HEK293 (cell line): ENCODE measurements around the gene SYNPO2.

ENCODE experiments used
- CTCF ChIA-PET: fragments of 350-600 bp; formaldehyde crosslinking; extraction: SDS; loops from one replicate; lab custom pipeline; 2021; ENCODE audit warnings: antibody characterized with exemption; lab: Yijun Ruan, JAX
- POLR2A ChIA-PET: fragments of 300-600 bp; formaldehyde crosslinking; extraction: SDS; loops from one replicate; lab custom pipeline; 2020; ENCODE audit warnings: antibody characterized with exemption, inconsistent platforms; lab: Yijun Ruan, JAX
- H3K27ac ChIP-seq: fragments of 200-500 bp; sonication (Bioruptor generic); 2 replicates; pipeline ENCODE4 v1.5.1; 2014; ENCODE audit warnings: low read depth, low read length, control low read depth, inconsistent platforms; ENCODE audit errors: extremely low read depth
- H3K36me3 ChIP-seq, 2 experiments: fragments of 200-500 bp in 1 of 2; sonication (Bioruptor generic) in 1 of 2; 1 replicate in 1 of 2; 2 replicates in 1 of 2; pipeline ENCODE4 v1.5.1; 2014 to 2017; ENCODE audit warnings: inconsistent platforms in 2 of 2, low read length in 2 of 2; ENCODE audit not compliant: control insufficient read depth in 2 of 2, insufficient read depth in 1 of 2
- H3K4me1 ChIP-seq: fragments of 200-500 bp; sonication (Bioruptor generic); 2 replicates; pipeline ENCODE4 v1.5.1; 2014; ENCODE audit warnings: mild to moderate bottlenecking, low read length, inconsistent platforms; ENCODE audit not compliant: control insufficient read depth, insufficient read depth
- H3K4me3 ChIP-seq: 2 replicates; pipeline ENCODE4 v1.5.1; 2011; ENCODE audit warnings: low read depth, mild to moderate bottlenecking, control low read depth, low read length, moderate library complexity
- H3K9me3 ChIP-seq: fragments of 200-500 bp; sonication (Bioruptor generic); 2 replicates; pipeline ENCODE4 v1.5.1; 2014; ENCODE audit warnings: low read depth, low read length, inconsistent platforms; ENCODE audit not compliant: control insufficient read depth, insufficient read depth
- FEZF1 ChIP-seq: fragments of 450-650 bp; formaldehyde crosslinking; IDR thresholded peaks from 2 replicates; pipeline ENCODE4 v1.5.1; 2016; ENCODE audit warnings: missing biosample characterization, missing genetic modification characterization
- MZF1 ChIP-seq: fragments of 450-650 bp; formaldehyde crosslinking; IDR thresholded peaks from 2 replicates; pipeline ENCODE4 v1.5.1; 2017; ENCODE audit warnings: missing biosample characterization, missing genetic modification characterization, borderline replicate concordance
- SP7 ChIP-seq: fragments of 450-650 bp; formaldehyde crosslinking; IDR thresholded peaks from 2 replicates; pipeline ENCODE4 v1.5.1; 2016; ENCODE audit warnings: missing biosample characterization, missing genetic modification characterization
- WT1 ChIP-seq: fragments of 450-650 bp; formaldehyde crosslinking; IDR thresholded peaks from 2 replicates; pipeline ENCODE4 v1.5.1; 2016; ENCODE audit warnings: missing biosample characterization, missing genetic modification characterization
- ZBTB17 ChIP-seq: fragments of 450-650 bp; formaldehyde crosslinking; IDR thresholded peaks from 2 replicates; pipeline ENCODE4 v1.5.1; 2016; ENCODE audit warnings: missing biosample characterization, missing genetic modification characterization
- ZFHX2 ChIP-seq: fragments of 450-650 bp; formaldehyde crosslinking; conservative IDR thresholded peaks from 2 replicates; pipeline ENCODE4 v1.5.1; 2016; ENCODE audit warnings: missing biosample characterization, missing genetic modification characterization
- ZFP37 ChIP-seq: fragments of 450-650 bp; formaldehyde crosslinking; IDR thresholded peaks from 2 replicates; pipeline ENCODE4 v1.5.1; 2016; ENCODE audit warnings: missing biosample characterization, missing genetic modification characterization
- ZFP41 ChIP-seq: fragments of 450-650 bp; formaldehyde crosslinking; IDR thresholded peaks from 2 replicates; pipeline ENCODE4 v1.5.1; 2016; ENCODE audit warnings: missing biosample characterization, missing genetic modification characterization, borderline replicate concordance
- ZNF146 ChIP-seq: fragments of 450-650 bp; formaldehyde crosslinking; IDR thresholded peaks from 2 replicates; pipeline ENCODE4 v1.5.1; 2016; ENCODE audit warnings: missing biosample characterization, missing genetic modification characterization
- ZNF174 ChIP-seq: fragments of 450-650 bp; formaldehyde crosslinking; IDR thresholded peaks from 2 replicates; pipeline ENCODE4 v1.5.0; 2017; ENCODE audit warnings: missing biosample characterization, mild to moderate bottlenecking, missing genetic modification characterization
- ZNF18 ChIP-seq: fragments of 450-650 bp; formaldehyde crosslinking; IDR thresholded peaks from 2 replicates; pipeline ENCODE4 v1.5.1; 2016; ENCODE audit warnings: missing biosample characterization, missing genetic modification characterization
- ZNF335 ChIP-seq: fragments of 450-650 bp; formaldehyde crosslinking; conservative IDR thresholded peaks from 2 replicates; pipeline ENCODE4 v1.5.1; 2016; ENCODE audit warnings: missing biosample characterization, missing genetic modification characterization
- ZNF37A ChIP-seq: fragments of 450-650 bp; IDR thresholded peaks from 2 replicates; pipeline ENCODE4 v1.5.1; 2018; ENCODE audit warnings: missing biosample characterization, missing genetic modification characterization
- ZNF416 ChIP-seq: fragments of 450-650 bp; formaldehyde crosslinking; IDR thresholded peaks from 2 replicates; pipeline ENCODE4 v1.5.1; 2016; ENCODE audit warnings: missing biosample characterization, missing genetic modification characterization
- ZNF48 ChIP-seq: fragments of 450-650 bp; formaldehyde crosslinking; IDR thresholded peaks from 2 replicates; pipeline ENCODE4 v1.5.1; 2016; ENCODE audit warnings: missing biosample characterization, missing genetic modification characterization
- ZNF558 ChIP-seq: fragments of 450-650 bp; formaldehyde crosslinking; IDR thresholded peaks from 2 replicates; pipeline ENCODE4 v1.5.1; 2016; ENCODE audit warnings: missing biosample characterization, missing genetic modification characterization
- ZNF626 ChIP-seq: fragments of 450-650 bp; sonication (Bioruptor Pico); formaldehyde crosslinking; IDR thresholded peaks from 2 replicates; pipeline ENCODE4 v1.5.1; 2018; ENCODE audit warnings: missing biosample characterization, missing genetic modification characterization, inconsistent platforms
- ZNF692 ChIP-seq: fragments of 450-650 bp; formaldehyde crosslinking; IDR thresholded peaks from 2 replicates; pipeline ENCODE4 v1.5.1; 2016; ENCODE audit warnings: missing biosample characterization, missing genetic modification characterization
- ZNF707 ChIP-seq: fragments of 450-650 bp; formaldehyde crosslinking; IDR thresholded peaks from 2 replicates; pipeline ENCODE4 v1.5.1; 2016; ENCODE audit warnings: missing biosample characterization, missing genetic modification characterization
- ZNF791 ChIP-seq: fragments of 450-650 bp; formaldehyde crosslinking; IDR thresholded peaks from 2 replicates; pipeline ENCODE4 v1.5.1; 2016; ENCODE audit warnings: missing biosample characterization, missing genetic modification characterization
- ZNF837 ChIP-seq: fragments of 450-650 bp; formaldehyde crosslinking; IDR thresholded peaks from 2 replicates; pipeline ENCODE4 v1.5.1; 2016; ENCODE audit warnings: missing biosample characterization, missing genetic modification characterization
- ZNF843 ChIP-seq: fragments of 450-650 bp; formaldehyde crosslinking; IDR thresholded peaks from 2 replicates; pipeline ENCODE4 v1.5.1; 2016; ENCODE audit warnings: missing biosample characterization, missing genetic modification characterization
- TF ChIP-seq, protein P1 (sequence below): fragments of 450-650 bp; formaldehyde crosslinking; IDR thresholded peaks from 2 replicates; pipeline ENCODE4 v1.5.1; 2016; ENCODE audit warnings: missing biosample characterization, missing genetic modification characterization
- TF ChIP-seq, protein P2 (sequence below): fragments of 450-650 bp; formaldehyde crosslinking; IDR thresholded peaks from 2 replicates; pipeline ENCODE4 v1.5.1; 2016; ENCODE audit warnings: missing biosample characterization, missing genetic modification characterization
- TF ChIP-seq, protein P3 (sequence below): fragments of 450-650 bp; formaldehyde crosslinking; IDR thresholded peaks from 2 replicates; pipeline ENCODE4 v1.5.1; 2017; ENCODE audit warnings: missing biosample characterization, missing genetic modification characterization
- TF ChIP-seq, protein P4 (sequence below): fragments of 450-650 bp; formaldehyde crosslinking; IDR thresholded peaks from 2 replicates; pipeline ENCODE4 v1.5.1; 2016; ENCODE audit warnings: missing biosample characterization, missing genetic modification characterization

Gene SYNPO2

GRCh38 chr4:118905566-118905965 is 16.9 kb downstream of the SYNPO2 start:
- ChIA-PET POLR2A (no interaction called here), CTCF (interaction anchor here (1.3 kb wide), 1 partner anchor 134 kb away, joined by 4 read pairs; no protein-coding TSS in a partner anchor)
- Histone ChIP-seq H3K36me3 (no peaks in the 10 kb centered on the region), H3K9me3 (no peaks in the 10 kb centered on the region), H3K4me3 (no peak overlapping the region), H3K27ac (no peak overlapping the region), H3K4me1 (no peaks in the 10 kb centered on the region)
- TF ChIP-seq, protein P1, sequence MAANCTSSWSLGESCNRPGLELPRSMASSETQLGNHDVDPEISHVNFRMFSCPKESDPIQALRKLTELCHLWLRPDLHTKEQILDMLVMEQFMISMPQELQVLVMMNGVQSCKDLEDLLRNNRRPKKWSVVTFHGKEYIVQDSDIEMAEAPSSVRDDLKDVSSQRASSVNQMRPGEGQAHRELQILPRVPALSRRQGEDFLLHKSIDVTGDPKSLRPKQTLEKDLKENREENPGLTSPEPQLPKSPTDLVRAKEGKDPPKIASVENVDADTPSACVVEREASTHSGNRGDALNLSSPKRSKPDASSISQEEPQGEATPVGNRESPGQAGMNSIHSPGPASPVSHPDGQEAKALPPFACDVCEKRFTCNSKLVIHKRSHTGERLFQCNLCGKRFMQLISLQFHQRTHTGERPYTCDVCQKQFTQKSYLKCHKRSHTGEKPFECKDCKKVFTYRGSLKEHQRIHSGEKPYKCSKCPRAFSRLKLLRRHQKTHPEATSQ (tag by site-specific recombination) = no peak
- no peak for TF ChIP-seq ZNF707 (tag by site-specific recombination)
- TF ChIP-seq SP7 (tag by site-specific recombination) = no peak
- no peak for TF ChIP-seq ZFP37 (tag by site-specific recombination)
- no peak for TF ChIP-seq ZNF18 (tag by site-specific recombination)
- no peak for TF ChIP-seq ZNF335 (tag by site-specific recombination)
- TF ChIP-seq, protein P2, sequence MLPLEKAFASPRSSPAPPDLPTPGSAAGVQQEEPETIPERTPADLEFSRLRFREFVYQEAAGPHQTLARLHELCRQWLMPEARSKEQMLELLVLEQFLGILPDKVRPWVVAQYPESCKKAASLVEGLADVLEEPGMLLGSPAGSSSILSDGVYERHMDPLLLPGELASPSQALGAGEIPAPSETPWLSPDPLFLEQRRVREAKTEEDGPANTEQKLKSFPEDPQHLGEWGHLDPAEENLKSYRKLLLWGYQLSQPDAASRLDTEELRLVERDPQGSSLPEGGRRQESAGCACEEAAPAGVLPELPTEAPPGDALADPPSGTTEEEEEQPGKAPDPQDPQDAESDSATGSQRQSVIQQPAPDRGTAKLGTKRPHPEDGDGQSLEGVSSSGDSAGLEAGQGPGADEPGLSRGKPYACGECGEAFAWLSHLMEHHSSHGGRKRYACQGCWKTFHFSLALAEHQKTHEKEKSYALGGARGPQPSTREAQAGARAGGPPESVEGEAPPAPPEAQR (tag by site-specific recombination) = no peak
- no peak for TF ChIP-seq ZNF558 (tag by site-specific recombination)
- TF ChIP-seq ZNF37A (tag by site-specific recombination) = no peak
- no peak for TF ChIP-seq MZF1 (tag by site-specific recombination)
- TF ChIP-seq FEZF1 = no peak

DNA sequence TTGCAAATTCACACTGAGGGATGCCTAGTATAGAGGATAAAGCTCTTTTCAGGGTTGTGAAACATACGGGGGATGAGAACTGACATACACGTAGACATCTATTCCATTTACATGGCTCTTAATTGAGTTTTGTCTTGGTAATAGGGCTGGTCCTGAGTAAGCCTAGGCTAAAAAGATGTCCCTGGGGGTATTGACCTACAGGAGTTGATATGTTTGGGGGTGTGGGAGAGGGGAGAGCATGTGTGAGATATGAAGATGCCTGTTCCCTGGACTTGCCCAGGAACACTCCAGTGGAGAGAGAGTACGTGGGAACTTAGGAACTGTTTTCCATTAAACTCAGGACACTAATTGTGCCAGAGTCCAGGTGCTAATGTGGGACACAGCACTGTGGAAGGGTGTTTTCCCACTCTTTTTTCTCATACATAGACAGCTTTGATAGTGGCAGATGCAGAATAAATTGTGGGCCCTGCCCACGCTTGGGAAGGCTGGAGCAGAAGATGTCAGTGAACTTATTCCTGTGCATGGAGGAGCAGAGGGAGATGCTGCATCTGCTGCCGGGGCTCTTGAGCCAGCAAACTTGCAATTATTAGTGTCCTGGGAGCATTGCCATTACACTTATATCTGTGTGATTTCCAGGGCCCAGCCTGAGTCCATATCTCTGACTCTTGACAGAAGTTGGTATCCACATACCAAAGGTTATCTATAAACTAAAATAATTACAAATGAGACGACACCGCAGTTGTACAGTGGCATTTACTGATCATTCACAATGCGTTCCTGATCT is 20.7 kb downstream of the SYNPO2 start:
- H3K9me3 ChIP-seq = no peaks in the 10 kb centered on the region
- no peaks in the 10 kb centered on the region for H3K4me1 ChIP-seq
- no peak for TF ChIP-seq ZNF48
- no peak for TF ChIP-seq ZBTB17
- TF ChIP-seq ZFHX2 (tag by site-specific recombination) = no peak
- TF ChIP-seq, protein P3, sequence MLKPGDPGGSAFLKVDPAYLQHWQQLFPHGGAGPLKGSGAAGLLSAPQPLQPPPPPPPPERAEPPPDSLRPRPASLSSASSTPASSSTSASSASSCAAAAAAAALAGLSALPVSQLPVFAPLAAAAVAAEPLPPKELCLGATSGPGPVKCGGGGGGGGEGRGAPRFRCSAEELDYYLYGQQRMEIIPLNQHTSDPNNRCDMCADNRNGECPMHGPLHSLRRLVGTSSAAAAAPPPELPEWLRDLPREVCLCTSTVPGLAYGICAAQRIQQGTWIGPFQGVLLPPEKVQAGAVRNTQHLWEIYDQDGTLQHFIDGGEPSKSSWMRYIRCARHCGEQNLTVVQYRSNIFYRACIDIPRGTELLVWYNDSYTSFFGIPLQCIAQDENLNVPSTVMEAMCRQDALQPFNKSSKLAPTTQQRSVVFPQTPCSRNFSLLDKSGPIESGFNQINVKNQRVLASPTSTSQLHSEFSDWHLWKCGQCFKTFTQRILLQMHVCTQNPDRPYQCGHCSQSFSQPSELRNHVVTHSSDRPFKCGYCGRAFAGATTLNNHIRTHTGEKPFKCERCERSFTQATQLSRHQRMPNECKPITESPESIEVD (tag by site-specific recombination) = no peak
- no peak for TF ChIP-seq ZFP41 (tag by site-specific recombination)
- no peak for TF ChIP-seq ZNF146 (tag by site-specific recombination)
- TF ChIP-seq ZNF416 (tag by site-specific recombination) = no peak
- no peak for TF ChIP-seq ZNF843
- TF ChIP-seq ZNF174 (tag by site-specific recombination) = no peak
- no peak for TF ChIP-seq ZNF626 (tag by site-specific recombination)
- no peak for TF ChIP-seq ZNF837 (tag by site-specific recombination)
- no peak for TF ChIP-seq ZNF692 (tag by site-specific recombination)
- no peak for TF ChIP-seq WT1
- no peak for TF ChIP-seq ZNF791
- TF ChIP-seq, protein P4, sequence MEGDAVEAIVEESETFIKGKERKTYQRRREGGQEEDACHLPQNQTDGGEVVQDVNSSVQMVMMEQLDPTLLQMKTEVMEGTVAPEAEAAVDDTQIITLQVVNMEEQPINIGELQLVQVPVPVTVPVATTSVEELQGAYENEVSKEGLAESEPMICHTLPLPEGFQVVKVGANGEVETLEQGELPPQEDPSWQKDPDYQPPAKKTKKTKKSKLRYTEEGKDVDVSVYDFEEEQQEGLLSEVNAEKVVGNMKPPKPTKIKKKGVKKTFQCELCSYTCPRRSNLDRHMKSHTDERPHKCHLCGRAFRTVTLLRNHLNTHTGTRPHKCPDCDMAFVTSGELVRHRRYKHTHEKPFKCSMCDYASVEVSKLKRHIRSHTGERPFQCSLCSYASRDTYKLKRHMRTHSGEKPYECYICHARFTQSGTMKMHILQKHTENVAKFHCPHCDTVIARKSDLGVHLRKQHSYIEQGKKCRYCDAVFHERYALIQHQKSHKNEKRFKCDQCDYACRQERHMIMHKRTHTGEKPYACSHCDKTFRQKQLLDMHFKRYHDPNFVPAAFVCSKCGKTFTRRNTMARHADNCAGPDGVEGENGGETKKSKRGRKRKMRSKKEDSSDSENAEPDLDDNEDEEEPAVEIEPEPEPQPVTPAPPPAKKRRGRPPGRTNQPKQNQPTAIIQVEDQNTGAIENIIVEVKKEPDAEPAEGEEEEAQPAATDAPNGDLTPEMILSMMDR (tag by site-specific recombination) = no peak
- ChIA-PET CTCF (no interaction called here), POLR2A (no interaction called here)
- no peak overlapping the region for H3K27ac ChIP-seq
- H3K36me3 ChIP-seq = no peaks in the 10 kb centered on the region
- H3K4me3 ChIP-seq = no peak overlapping the region
